Endothelial cell of umbilical vein (primary cell): ENCODE measurements around the gene MBTD1. TPM values are rescaled to one million over a fixed set of nuclear protein-coding genes. Genes with fewer than 3 reads are reported as not detected.

Experiments
- BruUV-seq: library from RNA; stranded (reverse); fragments of 400-500 nt; replicated peaks from 2 replicates; lab custom pipeline; 2021; lab: Mats Ljungman, UMichigan
- CTCF ChIA-PET: fragments of 300-600, 350-600 bp; sonication (Branson Sonifier 250); formaldehyde crosslinking; loops from one replicate; lab custom pipeline; 2021; ENCODE audit warnings: antibody characterized with exemption, inconsistent platforms; lab: Charles Lee
- POLR2A ChIA-PET: fragments of 300-600, 350-600 bp; sonication (Branson Sonifier 250); formaldehyde crosslinking; loops from one replicate; lab custom pipeline; 2021; ENCODE audit warnings: antibody characterized with exemption, inconsistent platforms; lab: Charles Lee
- DNase-seq: peaks from one replicate; pipeline ENCODE4 v3.0.0-alpha.2; 2011; ENCODE audit warnings: low read depth, low spot score
- FAIRE-seq: peaks from 2 replicates; lab custom pipeline; 2011; peaks lifted over from hg19 to GRCh38; lab: Jason Lieb, UNC
- H2AFZ ChIP-seq: 2 replicates; pipeline ENCODE4 v1.6.0; 2012; ENCODE audit warnings: low read depth, low read length, control low read depth, inconsistent platforms
- H3K27ac ChIP-seq: 2 replicates; pipeline ENCODE4 v1.5.1; 2011; ENCODE audit warnings: low read depth, mild to moderate bottlenecking, control low read depth, low read length, moderate library complexity; ENCODE audit not compliant: insufficient read depth
- H3K27me3 ChIP-seq, 2 experiments: 2 replicates each; pipeline versions ENCODE4 v1.6.0 to v1.6.1; 2011; ENCODE audit warnings: low read length in 2 of 2, mixed read lengths in 1 of 2; ENCODE audit not compliant: control insufficient read depth in 2 of 2, insufficient read depth in 2 of 2
- H3K36me3 ChIP-seq, 2 experiments: 2 replicates in 1 of 2; 3 replicates in 1 of 2; pipeline ENCODE4 v1.5.1; 2011; ENCODE audit warnings: low read length in 2 of 2, mild to moderate bottlenecking in 1 of 2, moderate library complexity in 1 of 2; ENCODE audit not compliant: control insufficient read depth in 2 of 2, insufficient read depth in 2 of 2; ENCODE audit errors: extremely low read depth in 1 of 2
- H3K4me1 ChIP-seq: 3 replicates; pipeline ENCODE4 v1.5.1; 2011; ENCODE audit warnings: mild to moderate bottlenecking, low read length; ENCODE audit not compliant: control insufficient read depth, insufficient read depth; ENCODE audit errors: extremely low read depth
- H3K4me2 ChIP-seq: 2 replicates; pipeline ENCODE4 v1.6.1; 2011; ENCODE audit warnings: low read length, control low read depth, mixed read lengths; ENCODE audit not compliant: insufficient read depth
- H3K4me3 ChIP-seq, 3 experiments: fragments of 200-600 bp in 1 of 3; sonication (generic), shearing (Covaris generic) in 1 of 3; replicated peaks in 1 of 3; 2 replicates each; pipeline ENCODE4 v1.5.1; 2011 to 2016; ENCODE audit warnings: control low read depth in 3 of 3, low read length in 3 of 3, mild to moderate bottlenecking in 2 of 3, inconsistent platforms in 1 of 3, low read depth in 1 of 3, moderate library complexity in 1 of 3; ENCODE audit not compliant: insufficient read depth in 1 of 3
- H3K79me2 ChIP-seq: 2 replicates; pipeline ENCODE4 v1.6.0; 2012; ENCODE audit warnings: low read length, inconsistent platforms; ENCODE audit not compliant: control insufficient read depth, insufficient read depth
- H3K9ac ChIP-seq: replicated peaks from 2 replicates; pipeline ENCODE3; 2011; ENCODE audit warnings: low read length, control low read depth; ENCODE audit not compliant: insufficient read depth; ENCODE audit errors: extremely low read depth
- H3K9me1 ChIP-seq: replicated peaks from 3 replicates; pipeline ENCODE4 v1.6.0; 2011; ENCODE audit warnings: mild to moderate bottlenecking, low read length; ENCODE audit not compliant: control insufficient read depth, insufficient read depth; ENCODE audit errors: extremely low read depth
- H3K9me3 ChIP-seq: replicated peaks from 2 replicates; pipeline ENCODE4 v1.5.1; 2012; ENCODE audit warnings: low read length, inconsistent platforms; ENCODE audit not compliant: control insufficient read depth, insufficient read depth
- H4K20me1 ChIP-seq: replicated peaks from 2 replicates; pipeline ENCODE3; 2011; ENCODE audit warnings: mild to moderate bottlenecking, low read length; ENCODE audit not compliant: control insufficient read depth, insufficient read depth; ENCODE audit errors: extremely low read depth
- EZH2 ChIP-seq: IDR thresholded peaks from 2 replicates; pipeline ENCODE4 v1.6.1; 2012; ENCODE audit warnings: borderline replicate concordance, low read depth, mild to moderate bottlenecking, moderate library complexity, low read length, inconsistent platforms; ENCODE audit not compliant: severe bottlenecking
- FOS ChIP-seq: IDR thresholded peaks from 2 replicates; pipeline ENCODE4 v1.6.1; 2011; ENCODE audit warnings: mild to moderate bottlenecking, low read length, moderate library complexity, borderline replicate concordance; ENCODE audit not compliant: insufficient read depth
- GATA2 ChIP-seq: IDR thresholded peaks from 2 replicates; pipeline ENCODE4 v1.7.0; 2011; ENCODE audit warnings: low read depth, mild to moderate bottlenecking, moderate library complexity, mixed read lengths, low read length; ENCODE audit not compliant: insufficient read length, insufficient read depth
- JUN ChIP-seq: IDR thresholded peaks from 2 replicates; pipeline ENCODE4 v1.6.1; 2011; ENCODE audit warnings: borderline replicate concordance, low read depth; ENCODE audit not compliant: insufficient read length, insufficient read depth
- MYC ChIP-seq: IDR thresholded peaks from one replicate; pipeline ENCODE4 v1.6.1; 2011; ENCODE audit warnings: mild to moderate bottlenecking, low read depth, low read length
- POLR2A ChIP-seq: IDR thresholded peaks from 2 replicates; pipeline ENCODE4 v1.6.1; 2012; ENCODE audit warnings: low read depth, mild to moderate bottlenecking, control low read depth, low read length
- POLR2AphosphoS5 ChIP-seq: IDR thresholded peaks from 2 replicates; pipeline ENCODE4 v1.6.1; 2012; ENCODE audit warnings: low read depth, mild to moderate bottlenecking, control low read depth, low read length, moderate library complexity; ENCODE audit not compliant: insufficient read depth
- dilution Hi-C: fragments of 300-500 bp; cut with MboI; formaldehyde crosslinking; loops from one replicate; pipeline ENCODE4 v1.15.0; 2019; ENCODE audit warnings: low sequenced_read_pairs; ENCODE audit not compliant: extremely low pct_ligation_motif_present
- intact Hi-C: fragments of 100-400 bp; cut with micrococcal nuclease; formaldehyde crosslinking; loops from one replicate; pipeline ENCODE4 v1.10.0; 2022
- polyA plus RNA-seq, 4 experiments: library from polyadenylated mRNA; depleted of rRNA in 3 of 4; stranded (reverse) in 3 of 4; unstranded in 1 of 4; fragments of >200 nt; gene quantifications; 2 replicates each; pipeline versions ENCODE4 v1.2.1 to v1.2.3, GENCODE V29; 2011 to 2012; ENCODE audit warnings: missing spikeins in 1 of 4
- total RNA-seq: library from RNA; stranded (reverse); gene quantifications from 2 replicates; pipeline ENCODE4 v1.2.3, GENCODE V29; 2021
- TF ChIP-seq, protein P1 (sequence below), 2 donors: IDR thresholded peaks; 1 replicate in 1 of 2; 2 replicates in 1 of 2; pipeline ENCODE4 v1.5.1; 2011; ENCODE audit warnings: low read length in 2 of 2, mild to moderate bottlenecking in 2 of 2, moderate library complexity in 2 of 2, control low read depth in 1 of 2, inconsistent platforms in 1 of 2, low read depth in 1 of 2; ENCODE audit not compliant: insufficient read depth in 1 of 2; ENCODE audit errors: extremely low read depth in 1 of 2
- TF ChIP-seq, protein P2 (sequence below): IDR thresholded peaks from 2 replicates; pipeline ENCODE4 v1.6.1; 2011; ENCODE audit not compliant: insufficient read depth, insufficient read length

The MBTD1 gene
- total and polyA plus RNA-seq, 2 donors (not counting 3 experiments of a cell fraction or from before 2014, with no cell fraction given): 4.8 to 14.0 TPM

DNA sequence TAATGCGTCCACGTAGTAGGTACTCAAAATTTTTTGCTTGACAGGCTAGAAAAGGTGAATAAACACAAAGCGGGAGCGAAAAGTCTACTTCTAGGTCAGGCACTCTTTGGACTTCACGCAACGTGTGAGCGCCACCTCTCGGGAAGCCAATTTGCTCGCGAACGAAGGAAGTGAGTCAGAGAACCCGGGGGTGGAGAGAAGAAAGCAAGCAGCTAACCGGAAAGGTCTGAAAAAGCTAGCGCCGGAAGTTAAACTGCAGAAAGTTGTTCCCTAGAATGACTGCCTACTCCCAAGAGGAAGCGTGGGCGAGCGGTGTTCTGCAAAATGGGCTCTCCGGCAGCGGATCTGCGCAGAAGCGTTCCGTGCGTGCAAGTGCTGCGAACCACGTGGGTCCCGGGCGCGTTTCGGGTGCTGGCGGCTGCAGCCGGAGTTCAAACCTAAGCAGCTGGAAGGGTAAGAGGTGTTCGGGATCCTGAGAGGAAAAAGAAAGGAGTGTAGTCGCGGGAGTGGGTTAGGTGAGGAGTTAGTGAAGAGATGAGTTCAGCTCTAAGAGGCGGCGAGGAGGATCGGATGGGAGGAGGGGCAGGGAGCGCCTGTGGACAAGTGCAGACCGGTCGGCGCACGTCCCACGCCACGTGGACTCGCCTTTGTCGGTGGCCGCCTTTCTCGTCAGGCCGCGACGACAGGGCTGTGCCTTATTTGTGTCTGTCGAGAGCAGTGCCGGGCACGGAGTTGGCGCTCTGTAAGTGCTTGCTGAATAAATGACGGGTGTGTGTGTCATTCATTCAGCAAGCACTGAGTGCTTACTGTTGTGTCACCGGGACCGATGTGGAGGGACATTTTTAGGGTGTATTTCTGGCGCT is 106.4 kb downstream of the MBTD1 start, which contains the start of gene NME1:
Gene NME1, plus strand, starts transcription at position 350 of the 863 bp plus-strand sequence. CDS start 2,096 bp downstream, outside the sequence.
- peak within 1 kb of the TSS; percentile 70 for H3K27ac ChIP-seq
- intact Hi-C loops: loop anchor here (1.0 to 10.0 kb wide), 10 partner anchors 13 to 609 kb away; partner anchors contain the start of genes MBTD1, NME2, SPATA20 and TOB1
- ChIA-PET POLR2A (interaction anchor here (0.5 to 1.0 kb wide), 4 partner anchors 11 to 287 kb away, joined by 3 to 5 read pairs (median 4); partner anchors contain the start of gene SPAG9), CTCF (interaction anchor here (0.6 to 3.5 kb wide), 41 partner anchors 9 to 370 kb away, joined by 3 to 140 read pairs (median 5); partner anchors contain the start of genes NME2, SPAG9 and TOB1)
- no peaks in the 10 kb centered on the region for H3K9me1 ChIP-seq
- DNase-seq (peak; percentile 99), FAIRE-seq (peak; percentile 97)
- dilution Hi-C loops: no loop called here
- peak within 1 kb of the TSS; percentile 56 to 87 (median 85) for H3K4me3 ChIP-seq
- H4K20me1 ChIP-seq: no peaks in the 10 kb centered on the region
- peaks cover 46% of the 10 kb centered on the region for H3K79me2 ChIP-seq
- H3K9ac ChIP-seq: peak within 1 kb of the TSS; percentile 79
- peak within 1 kb of the TSS; percentile 85 for H2AFZ ChIP-seq
- no peaks in the 10 kb centered on the region for H3K27me3 ChIP-seq
- no TSS peak for BruUV-seq
- H3K4me1 ChIP-seq: peaks cover 14% of the 10 kb centered on the region
- TF ChIP-seq FOS (peak; percentile 95), GATA2 (no peak), POLR2A (peak; percentile 74), JUN (peak; percentile 84), MYC (peak; percentile 100), POLR2AphosphoS5 (peak; percentile 99), EZH2 (no peak)
- TF ChIP-seq, protein P1, sequence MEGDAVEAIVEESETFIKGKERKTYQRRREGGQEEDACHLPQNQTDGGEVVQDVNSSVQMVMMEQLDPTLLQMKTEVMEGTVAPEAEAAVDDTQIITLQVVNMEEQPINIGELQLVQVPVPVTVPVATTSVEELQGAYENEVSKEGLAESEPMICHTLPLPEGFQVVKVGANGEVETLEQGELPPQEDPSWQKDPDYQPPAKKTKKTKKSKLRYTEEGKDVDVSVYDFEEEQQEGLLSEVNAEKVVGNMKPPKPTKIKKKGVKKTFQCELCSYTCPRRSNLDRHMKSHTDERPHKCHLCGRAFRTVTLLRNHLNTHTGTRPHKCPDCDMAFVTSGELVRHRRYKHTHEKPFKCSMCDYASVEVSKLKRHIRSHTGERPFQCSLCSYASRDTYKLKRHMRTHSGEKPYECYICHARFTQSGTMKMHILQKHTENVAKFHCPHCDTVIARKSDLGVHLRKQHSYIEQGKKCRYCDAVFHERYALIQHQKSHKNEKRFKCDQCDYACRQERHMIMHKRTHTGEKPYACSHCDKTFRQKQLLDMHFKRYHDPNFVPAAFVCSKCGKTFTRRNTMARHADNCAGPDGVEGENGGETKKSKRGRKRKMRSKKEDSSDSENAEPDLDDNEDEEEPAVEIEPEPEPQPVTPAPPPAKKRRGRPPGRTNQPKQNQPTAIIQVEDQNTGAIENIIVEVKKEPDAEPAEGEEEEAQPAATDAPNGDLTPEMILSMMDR (IDR thresholded peaks at IDR 0.05; ENCODE audit: extremely low read depth in 1 of 2, insufficient read depth in 1 of 2, low read depth in 1 of 2, low read length in 2 of 2): peak; percentile 82 to 96
- TF ChIP-seq, protein P2, sequence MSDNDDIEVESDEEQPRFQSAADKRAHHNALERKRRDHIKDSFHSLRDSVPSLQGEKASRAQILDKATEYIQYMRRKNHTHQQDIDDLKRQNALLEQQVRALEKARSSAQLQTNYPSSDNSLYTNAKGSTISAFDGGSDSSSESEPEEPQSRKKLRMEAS: peak; percentile 96
- H3K9me3 ChIP-seq: no peaks in the 10 kb centered on the region
- peaks cover 1 to 6% of the 10 kb centered on the region in 2 experiments for H3K36me3 ChIP-seq
- H3K4me2 ChIP-seq: peak within 1 kb of the TSS; percentile 78
